ENCODE data around the gene TPRN.

The TPRN gene

GRCh38 chr9:137213160-137214060 lies 12.9 kb upstream of the TPRN start:
- no peaks in the 10 kb centered on the region for H3K9me3 ChIP-seq (ENCODE audit: control insufficient read depth in 1 of 2, low read length in 2 of 2)
- H3K27ac ChIP-seq (ENCODE audit: low read length): no peak overlapping the region
- H3K36me3 ChIP-seq (ENCODE audit: control insufficient read depth in 1 of 2, insufficient read depth in 2 of 2, low read length in 2 of 2): peaks cover 0 to 18% of the 10 kb centered on the region in 2 donors
- H3K4me3 ChIP-seq (ENCODE audit: low read depth in 1 of 2, low read length in 2 of 2): no peak overlapping the region
- H3K27me3 ChIP-seq (ENCODE audit: low read depth, low read length): no peaks in the 10 kb centered on the region
- H3K4me1 ChIP-seq (ENCODE audit: control insufficient read depth in 1 of 2, insufficient read depth in 2 of 2, low read length in 2 of 2): no peaks in the 10 kb centered on the region

GRCh38 chr9:137212520-137212919 lies 12.0 kb upstream of the TPRN start:
- H3K4me3 ChIP-seq (ENCODE audit: low read depth in 1 of 2, low read length in 2 of 2): no peak overlapping the region
- no peak overlapping the region for H3K27ac ChIP-seq (ENCODE audit: low read length)
- no peaks in the 10 kb centered on the region for H3K27me3 ChIP-seq (ENCODE audit: low read depth, low read length)
- peaks cover 0 to 18% of the 10 kb centered on the region in 2 donors for H3K36me3 ChIP-seq (ENCODE audit: control insufficient read depth in 1 of 2, insufficient read depth in 2 of 2, low read length in 2 of 2)
- H3K9me3 ChIP-seq (ENCODE audit: control insufficient read depth in 1 of 2, low read length in 2 of 2): no peaks in the 10 kb centered on the region
- H3K4me1 ChIP-seq (ENCODE audit: control insufficient read depth in 1 of 2, insufficient read depth in 2 of 2, low read length in 2 of 2): no peaks in the 10 kb centered on the region

DNA sequence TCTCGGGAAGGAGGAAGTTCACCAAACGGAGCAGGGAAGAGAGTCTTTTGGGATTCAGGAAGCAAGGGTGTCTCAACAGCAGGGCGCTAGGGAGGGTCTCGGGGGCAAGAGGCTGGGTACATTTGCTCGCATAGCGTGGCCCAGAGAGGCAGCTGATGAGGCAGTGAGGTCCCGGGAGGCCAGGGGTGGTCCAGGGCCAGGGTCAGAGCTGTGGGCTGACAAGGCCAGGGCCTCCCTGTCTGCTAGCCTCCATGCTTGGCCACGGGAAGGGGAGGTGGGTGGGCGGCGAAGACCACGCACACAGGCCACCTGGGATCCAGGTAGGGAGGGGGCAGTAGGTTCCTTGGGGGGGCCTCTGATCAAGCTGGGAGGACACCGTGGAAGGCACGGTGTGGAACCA lies 11.0 kb upstream of the TPRN start:
- H3K36me3 ChIP-seq (ENCODE audit: control insufficient read depth in 1 of 2, insufficient read depth in 2 of 2, low read length in 2 of 2): peaks cover 0 to 18% of the 10 kb centered on the region in 2 donors
- H3K4me1 ChIP-seq (ENCODE audit: control insufficient read depth in 1 of 2, insufficient read depth in 2 of 2, low read length in 2 of 2): peaks cover 6 to 7% of the 10 kb centered on the region in 2 donors
- no peaks in the 10 kb centered on the region for H3K9me3 ChIP-seq (ENCODE audit: control insufficient read depth in 1 of 2, low read length in 2 of 2)
- H3K27me3 ChIP-seq (ENCODE audit: low read depth, low read length): no peaks in the 10 kb centered on the region
- no peak overlapping the region for H3K27ac ChIP-seq (ENCODE audit: low read length)
- H3K4me3 ChIP-seq (ENCODE audit: low read depth in 1 of 2, low read length in 2 of 2): no peak overlapping the region

- Histone ChIP-seq H3K27ac (ENCODE audit: low read length) (no peak overlapping the region), H3K36me3 (ENCODE audit: control insufficient read depth in 1 of 2, insufficient read depth in 2 of 2, low read length in 2 of 2) (peaks cover 0 to 10% of the 10 kb centered on the region in 2 donors), H3K9me3 (ENCODE audit: control insufficient read depth in 1 of 2, low read length in 2 of 2) (no peaks in the 10 kb centered on the region), H3K4me1 (ENCODE audit: control insufficient read depth in 1 of 2, insufficient read depth in 2 of 2, low read length in 2 of 2) (peaks cover 21 to 51% of the 10 kb centered on the region in 2 donors), H3K27me3 (ENCODE audit: low read depth, low read length) (no peaks in the 10 kb centered on the region), H3K4me3 (ENCODE audit: low read depth in 1 of 2, low read length in 2 of 2) (peak overlapping the region; percentile 84 to 98)
Measured at GRCh38 chr9:137206602-137207001, 6.1 kb upstream of the TPRN start.

- Histone ChIP-seq H3K36me3 (ENCODE audit: control insufficient read depth in 1 of 2, insufficient read depth in 2 of 2, low read length in 2 of 2) (peaks cover 0 to 10% of the 10 kb centered on the region in 2 donors), H3K4me1 (ENCODE audit: control insufficient read depth in 1 of 2, insufficient read depth in 2 of 2, low read length in 2 of 2) (peaks cover 21 to 58% of the 10 kb centered on the region in 2 donors), H3K9me3 (ENCODE audit: control insufficient read depth in 1 of 2, low read length in 2 of 2) (no peaks in the 10 kb centered on the region), H3K4me3 (ENCODE audit: low read depth in 1 of 2, low read length in 2 of 2) (peak within 1 kb of the TSS; percentile 84 to 98), H3K27ac (ENCODE audit: low read length) (peak within 1 kb of the TSS; percentile 69), H3K27me3 (ENCODE audit: low read depth, low read length) (no peaks in the 10 kb centered on the region)
Measured at GRCh38 chr9:137205126-137206069, 4.9 kb upstream of the TPRN start, which contains the start of the genes NDOR1 and TMEM203. Gene NDOR1, plus strand, starts transcription at chr9:137205700. Its CDS starts 78 bp downstream, at chr9:137205778. Gene TMEM203, minus strand, starts transcription at chr9:137205648. Its CDS starts 234 bp downstream, at chr9:137205414.

GRCh38 chr9:137204731-137205125 lies 4.2 kb upstream of the TPRN start:
- Histone ChIP-seq H3K27me3 (ENCODE audit: low read depth, low read length) (no peaks in the 10 kb centered on the region), H3K36me3 (ENCODE audit: control insufficient read depth in 1 of 2, insufficient read depth in 2 of 2, low read length in 2 of 2) (peaks cover 0 to 10% of the 10 kb centered on the region in 2 donors), H3K27ac (ENCODE audit: low read length) (peak overlapping the region; percentile 69), H3K4me1 (ENCODE audit: control insufficient read depth in 1 of 2, insufficient read depth in 2 of 2, low read length in 2 of 2) (peaks cover 21 to 60% of the 10 kb centered on the region in 2 donors), H3K4me3 (ENCODE audit: low read depth in 1 of 2, low read length in 2 of 2) (peak overlapping the region; percentile 84 to 98), H3K9me3 (ENCODE audit: control insufficient read depth in 1 of 2, low read length in 2 of 2) (no peaks in the 10 kb centered on the region)

GRCh38 chr9:137202966-137203365 lies 2.4 kb upstream of the TPRN start:
- Histone ChIP-seq H3K27ac (ENCODE audit: low read length) (no peak overlapping the region), H3K36me3 (ENCODE audit: control insufficient read depth in 1 of 2, insufficient read depth in 2 of 2, low read length in 2 of 2) (no peaks in the 10 kb centered on the region), H3K27me3 (ENCODE audit: low read depth, low read length) (no peaks in the 10 kb centered on the region), H3K4me3 (ENCODE audit: low read depth in 1 of 2, low read length in 2 of 2) (no peak overlapping the region), H3K9me3 (ENCODE audit: control insufficient read depth in 1 of 2, low read length in 2 of 2) (no peaks in the 10 kb centered on the region), H3K4me1 (ENCODE audit: control insufficient read depth in 1 of 2, insufficient read depth in 2 of 2, low read length in 2 of 2) (peaks cover 21 to 77% of the 10 kb centered on the region in 2 donors)

DNA sequence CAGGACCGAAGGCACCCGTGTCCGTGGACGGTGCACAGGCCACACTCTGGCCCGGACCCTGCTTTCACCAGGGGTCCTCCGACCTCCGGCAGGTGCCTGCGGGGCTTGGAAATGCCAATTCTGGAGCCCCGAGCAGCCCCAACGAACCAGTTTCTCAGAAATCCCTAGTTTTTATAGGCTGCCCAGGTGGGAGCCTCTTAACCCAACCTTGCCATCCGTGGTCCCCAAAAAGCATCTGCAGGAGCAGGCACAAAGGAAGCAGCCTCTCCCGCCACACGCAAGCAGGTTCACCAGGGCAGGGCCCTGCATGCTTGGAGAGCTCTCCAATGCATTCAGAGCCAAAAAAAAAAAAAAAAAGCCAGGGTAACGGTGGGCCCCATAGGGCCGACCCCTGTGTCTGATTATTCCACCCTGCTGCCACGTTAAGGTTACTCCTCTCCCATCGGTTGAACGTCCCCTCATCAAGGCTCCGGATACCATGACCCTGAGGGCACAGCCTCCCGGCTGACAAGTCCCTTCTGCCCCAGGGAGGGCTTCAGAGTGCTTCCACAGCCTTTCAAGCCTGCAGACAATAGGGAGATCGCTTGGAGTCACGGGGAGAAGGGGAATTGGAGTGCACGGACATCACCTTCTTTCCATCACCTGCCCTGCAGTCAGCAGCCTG lies 796 bp upstream of the TPRN start:
- Histone ChIP-seq H3K4me1 (ENCODE audit: control insufficient read depth in 1 of 2, insufficient read depth in 2 of 2, low read length in 2 of 2) (peaks cover 13 to 74% of the 10 kb centered on the region in 2 donors), H3K36me3 (ENCODE audit: control insufficient read depth in 1 of 2, insufficient read depth in 2 of 2, low read length in 2 of 2) (no peaks in the 10 kb centered on the region), H3K27ac (ENCODE audit: low read length) (peak overlapping the region; percentile 56), H3K27me3 (ENCODE audit: low read depth, low read length) (no peaks in the 10 kb centered on the region), H3K9me3 (ENCODE audit: control insufficient read depth in 1 of 2, low read length in 2 of 2) (no peaks in the 10 kb centered on the region), H3K4me3 (ENCODE audit: low read depth in 1 of 2, low read length in 2 of 2) (peak overlapping the region; percentile 61 to 76)

DNA sequence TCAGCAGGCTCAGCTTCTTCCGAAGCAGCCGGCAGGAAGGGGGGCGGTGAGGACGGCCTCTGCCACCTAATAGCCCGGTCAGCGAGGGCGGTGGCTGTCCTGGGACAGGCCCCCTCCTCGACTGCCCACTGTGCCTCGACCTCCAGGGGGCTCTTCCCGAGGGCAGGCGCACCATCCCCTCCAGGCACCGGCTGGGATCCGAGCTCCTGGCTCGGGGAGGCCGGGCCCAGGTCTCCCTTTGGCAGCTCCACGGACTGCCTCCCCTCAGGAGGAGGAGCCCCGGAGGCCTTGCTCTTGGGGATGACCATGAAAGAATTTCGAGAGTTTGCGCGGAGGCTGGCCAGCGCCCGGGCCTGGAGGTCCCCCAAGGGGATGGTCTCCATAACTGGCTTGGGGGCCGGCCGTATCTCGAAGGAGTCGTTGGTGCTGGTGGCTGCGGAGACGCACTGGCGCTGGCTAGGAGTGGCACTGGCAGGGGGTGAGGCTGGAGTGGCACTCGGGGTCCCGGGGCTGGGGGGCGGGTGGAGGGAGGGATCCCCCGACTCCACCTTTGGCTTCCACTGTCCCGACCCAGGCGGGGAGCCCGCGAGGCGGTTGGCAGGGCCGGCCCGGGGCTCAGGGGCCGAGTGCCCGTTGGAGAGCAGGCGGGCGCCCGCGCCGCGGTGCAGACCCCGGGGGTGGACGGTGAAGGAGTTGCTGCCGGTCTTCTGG lies 975 bp downstream of the TPRN start:
- no peak overlapping the region for H3K27ac ChIP-seq (ENCODE audit: low read length)
- H3K36me3 ChIP-seq (ENCODE audit: control insufficient read depth in 1 of 2, insufficient read depth in 2 of 2, low read length in 2 of 2): no peaks in the 10 kb centered on the region
- H3K4me1 ChIP-seq (ENCODE audit: control insufficient read depth in 1 of 2, insufficient read depth in 2 of 2, low read length in 2 of 2): peaks cover 7 to 62% of the 10 kb centered on the region in 2 donors
- H3K4me3 ChIP-seq (ENCODE audit: low read depth in 1 of 2, low read length in 2 of 2): peak overlapping the region; percentile 16 to 54
- H3K9me3 ChIP-seq (ENCODE audit: control insufficient read depth in 1 of 2, low read length in 2 of 2): no peaks in the 10 kb centered on the region
- H3K27me3 ChIP-seq (ENCODE audit: low read depth, low read length): no peaks in the 10 kb centered on the region

DNA sequence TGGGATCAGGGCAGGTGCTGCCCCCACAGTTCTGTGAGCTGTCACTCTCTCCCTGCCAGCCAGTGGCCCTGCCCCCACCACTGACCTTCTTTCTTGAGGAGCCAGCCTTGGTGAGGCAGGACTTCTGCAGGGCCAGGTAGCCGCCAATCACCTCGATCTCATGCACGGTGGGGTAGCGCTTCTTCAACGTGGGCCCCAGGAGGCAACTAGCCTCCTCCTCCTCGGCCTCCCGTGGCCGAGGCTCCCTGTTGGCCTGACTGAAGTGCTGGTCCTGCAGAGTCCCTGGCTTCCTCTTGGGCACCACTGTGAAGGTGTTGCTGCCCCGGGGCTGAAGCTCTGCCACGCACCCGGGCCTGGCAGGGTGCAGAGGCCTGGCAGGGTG lies 1.6 kb downstream of the TPRN start:
- Histone ChIP-seq H3K9me3 (ENCODE audit: control insufficient read depth in 1 of 2, low read length in 2 of 2) (no peaks in the 10 kb centered on the region), H3K4me3 (ENCODE audit: low read depth in 1 of 2, low read length in 2 of 2) (peak overlapping the region in 1 of 2 donors; percentile 54), H3K27me3 (ENCODE audit: low read depth, low read length) (no peaks in the 10 kb centered on the region), H3K36me3 (ENCODE audit: control insufficient read depth in 1 of 2, insufficient read depth in 2 of 2, low read length in 2 of 2) (no peaks in the 10 kb centered on the region), H3K4me1 (ENCODE audit: control insufficient read depth in 1 of 2, insufficient read depth in 2 of 2, low read length in 2 of 2) (peaks cover under 1 to 55% of the 10 kb centered on the region in 2 donors), H3K27ac (ENCODE audit: low read length) (no peak overlapping the region)

Data from muscle layer of duodenum (tissue), 2 donors.